Loucy (cell line): Measurements from ENCODE around the gene GPR35.
"Not testable (repeated sequence)": the region's sequence is repeated elsewhere in the genome, so short reads cannot be mapped to it uniquely, and the experiment has no call there.

Experiments used
- H2AFZ ChIP-seq: fragments of 200-600 bp; sonication (generic); 2 replicates; pipeline ENCODE4 v1.6.0; 2016; ENCODE audit warnings: antibody characterized with exemption, mild to moderate bottlenecking, low read length, moderate library complexity
- H3F3A ChIP-seq: fragments of 200-600 bp; 2 replicates; pipeline ENCODE4 v1.6.0; 2016; ENCODE audit warnings: antibody characterized with exemption, low read depth, mild to moderate bottlenecking
- H3K27me3 ChIP-seq: fragments of 200-600 bp; sonication (generic); 2 replicates; pipeline ENCODE4 v1.6.1; 2014; ENCODE audit warnings: low read length, mild to moderate bottlenecking; ENCODE audit not compliant: insufficient read depth, poor library complexity, severe bottlenecking
- H3K36me3 ChIP-seq: fragments of 200-600 bp; sonication (generic); 2 replicates; pipeline ENCODE4 v1.6.1; 2016; ENCODE audit warnings: low read length; ENCODE audit not compliant: insufficient read depth
- H3K4me1 ChIP-seq: fragments of 200-600 bp; sonication (generic); 2 replicates; pipeline ENCODE4 v1.5.1; 2014; ENCODE audit warnings: low read length, mild to moderate bottlenecking; ENCODE audit not compliant: insufficient read depth, poor library complexity, severe bottlenecking
- H3K4me2 ChIP-seq: fragments of 200-600 bp; sonication (generic); 2 replicates; pipeline ENCODE4 v1.6.0; 2014; ENCODE audit warnings: antibody characterized with exemption, low read length, low read depth, mild to moderate bottlenecking; ENCODE audit not compliant: poor library complexity, severe bottlenecking
- H3K4me3 ChIP-seq: fragments of 200-600 bp; sonication (generic); 2 replicates; pipeline ENCODE4 v1.5.1; 2014; ENCODE audit warnings: low read length, mild to moderate bottlenecking, mixed read lengths; ENCODE audit not compliant: poor library complexity, severe bottlenecking
- H3K79me2 ChIP-seq: fragments of 200-600 bp; sonication (generic); 2 replicates; pipeline ENCODE4 v1.6.1; 2014; ENCODE audit warnings: low read length; ENCODE audit not compliant: insufficient read depth
- H3K9ac ChIP-seq: fragments of 200-600 bp; sonication (generic); 2 replicates; pipeline ENCODE4 v1.6.0; 2014; ENCODE audit warnings: mild to moderate bottlenecking, low read depth, low read length, moderate library complexity; ENCODE audit not compliant: poor library complexity, severe bottlenecking
- H3K9me2 ChIP-seq: fragments of 200-600 bp; sonication (generic); replicated peaks from 2 replicates; pipeline ENCODE4 v1.6.1; 2016; ENCODE audit warnings: low read depth, low read length, mixed read lengths
- H3K9me3 ChIP-seq: fragments of 200-600 bp; sonication (generic); 2 replicates; pipeline ENCODE4 v1.6.1; 2014; ENCODE audit warnings: mild to moderate bottlenecking, antibody characterized with exemption, low read length, low read depth; ENCODE audit not compliant: insufficient read depth
- H4K20me1 ChIP-seq: fragments of 200-600 bp; sonication (generic); 2 replicates; pipeline ENCODE4 v1.6.0; 2014; ENCODE audit warnings: antibody characterized with exemption, low read length, mild to moderate bottlenecking; ENCODE audit not compliant: insufficient read depth, poor library complexity, severe bottlenecking
- EZH2phosphoT487 ChIP-seq: fragments of 200-600 bp; IDR thresholded peaks from 2 replicates; pipeline ENCODE4 v1.6.1; 2018; ENCODE audit warnings: antibody characterized with exemption, mild to moderate bottlenecking, moderate library complexity, borderline replicate concordance
- TF ChIP-seq, protein P1 (sequence below): fragments of 200-600 bp; sonication (generic); conservative IDR thresholded peaks from 2 replicates; pipeline ENCODE4 v1.5.1; 2014; ENCODE audit warnings: mild to moderate bottlenecking, antibody characterized with exemption, low read length

Gene GPR35

DNA sequence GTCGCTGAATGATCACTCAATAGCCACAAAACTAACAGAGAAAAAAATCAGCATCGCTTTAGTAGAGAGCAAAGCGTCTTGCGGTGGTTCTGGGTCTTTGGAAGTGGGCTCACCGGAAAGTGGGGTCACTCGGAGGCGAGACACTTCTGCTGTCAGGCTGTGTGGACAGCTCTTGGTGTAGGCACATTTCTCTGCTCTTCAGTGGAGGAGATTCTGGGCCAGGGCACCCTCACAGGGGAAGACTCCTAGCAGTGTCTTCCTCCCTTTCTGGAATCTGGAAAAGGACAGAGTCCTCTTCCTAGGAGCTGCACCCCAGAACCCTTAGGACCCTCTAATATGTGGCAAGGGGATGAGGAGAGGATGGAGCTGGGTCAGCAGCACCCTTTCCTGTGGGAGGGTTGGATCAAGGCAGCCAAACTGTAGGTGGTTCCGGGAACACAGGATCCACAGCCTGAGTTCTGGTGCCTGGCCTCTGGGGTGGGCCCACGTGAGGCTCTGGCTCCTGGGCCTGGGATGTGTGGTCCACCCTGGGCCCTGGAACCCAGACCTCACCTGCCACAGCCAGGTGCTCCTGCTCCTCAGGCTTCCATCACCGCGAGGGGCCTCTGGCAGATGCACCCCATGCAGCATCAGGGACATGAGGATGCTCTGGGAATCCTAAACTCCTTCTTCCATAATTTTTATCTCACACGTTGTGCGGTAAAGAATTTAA lies 25.1 kb downstream of the GPR35 start:
- H3K9ac ChIP-seq, result no peak overlapping the region
- no peak overlapping the region for H3K4me2 ChIP-seq
- no peaks in the 10 kb centered on the region for H4K20me1 ChIP-seq
- H3K4me3 ChIP-seq, result no peak overlapping the region
- H3K36me3 ChIP-seq, result no peaks in the 10 kb centered on the region
- no peaks in the 10 kb centered on the region for H3K9me2 ChIP-seq
- no peak overlapping the region for H2AFZ ChIP-seq
- no peaks in the 10 kb centered on the region for H3K27me3 ChIP-seq
- H3F3A ChIP-seq, result no peaks in the 10 kb centered on the region
- H3K9me3 ChIP-seq, result peaks cover 14% of the 10 kb centered on the region; the same call in 1 of the 2 replicates
- H3K79me2 ChIP-seq, result no peaks in the 10 kb centered on the region
- no peaks in the 10 kb centered on the region for H3K4me1 ChIP-seq
- TF ChIP-seq, protein P1, sequence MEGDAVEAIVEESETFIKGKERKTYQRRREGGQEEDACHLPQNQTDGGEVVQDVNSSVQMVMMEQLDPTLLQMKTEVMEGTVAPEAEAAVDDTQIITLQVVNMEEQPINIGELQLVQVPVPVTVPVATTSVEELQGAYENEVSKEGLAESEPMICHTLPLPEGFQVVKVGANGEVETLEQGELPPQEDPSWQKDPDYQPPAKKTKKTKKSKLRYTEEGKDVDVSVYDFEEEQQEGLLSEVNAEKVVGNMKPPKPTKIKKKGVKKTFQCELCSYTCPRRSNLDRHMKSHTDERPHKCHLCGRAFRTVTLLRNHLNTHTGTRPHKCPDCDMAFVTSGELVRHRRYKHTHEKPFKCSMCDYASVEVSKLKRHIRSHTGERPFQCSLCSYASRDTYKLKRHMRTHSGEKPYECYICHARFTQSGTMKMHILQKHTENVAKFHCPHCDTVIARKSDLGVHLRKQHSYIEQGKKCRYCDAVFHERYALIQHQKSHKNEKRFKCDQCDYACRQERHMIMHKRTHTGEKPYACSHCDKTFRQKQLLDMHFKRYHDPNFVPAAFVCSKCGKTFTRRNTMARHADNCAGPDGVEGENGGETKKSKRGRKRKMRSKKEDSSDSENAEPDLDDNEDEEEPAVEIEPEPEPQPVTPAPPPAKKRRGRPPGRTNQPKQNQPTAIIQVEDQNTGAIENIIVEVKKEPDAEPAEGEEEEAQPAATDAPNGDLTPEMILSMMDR, result no peak
- no peak for TF ChIP-seq EZH2phosphoT487

DNA sequence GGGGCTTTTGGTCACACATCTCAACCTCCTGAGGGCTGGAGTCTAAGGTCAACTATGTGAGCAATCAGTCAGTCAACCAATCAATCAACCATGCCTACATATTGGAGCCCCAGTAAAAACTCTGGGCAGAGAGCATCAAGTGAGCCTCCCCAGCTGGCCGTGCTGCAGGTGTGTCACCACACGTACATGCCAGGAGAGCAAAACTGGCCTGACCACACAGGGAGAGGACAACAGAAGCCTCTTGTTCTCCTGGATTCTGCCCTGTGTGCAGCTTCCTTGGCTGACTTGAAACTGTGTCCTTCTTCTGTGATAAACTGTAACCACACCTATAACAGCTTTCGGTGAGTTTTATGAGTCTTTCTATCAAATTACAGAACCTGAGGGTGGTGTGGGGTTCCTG lies 25.9 kb downstream of the GPR35 start:
- H3K9me3 ChIP-seq, result peaks cover 14% of the 10 kb centered on the region; the same call in 1 of the 2 replicates
- no peaks in the 10 kb centered on the region for H3K36me3 ChIP-seq
- H3K4me2 ChIP-seq, result no peak overlapping the region
- H3F3A ChIP-seq, result no peaks in the 10 kb centered on the region
- H3K27me3 ChIP-seq, result no peaks in the 10 kb centered on the region
- TF ChIP-seq, protein P1, result no peak
- no peak for TF ChIP-seq EZH2phosphoT487
- no peaks in the 10 kb centered on the region for H4K20me1 ChIP-seq
- no peaks in the 10 kb centered on the region for H3K4me1 ChIP-seq
- no peaks in the 10 kb centered on the region for H3K79me2 ChIP-seq
- H2AFZ ChIP-seq, result no peak overlapping the region
- H3K9me2 ChIP-seq, result no peaks in the 10 kb centered on the region
- no peak overlapping the region for H3K9ac ChIP-seq
- H3K4me3 ChIP-seq, result no peak overlapping the region

DNA sequence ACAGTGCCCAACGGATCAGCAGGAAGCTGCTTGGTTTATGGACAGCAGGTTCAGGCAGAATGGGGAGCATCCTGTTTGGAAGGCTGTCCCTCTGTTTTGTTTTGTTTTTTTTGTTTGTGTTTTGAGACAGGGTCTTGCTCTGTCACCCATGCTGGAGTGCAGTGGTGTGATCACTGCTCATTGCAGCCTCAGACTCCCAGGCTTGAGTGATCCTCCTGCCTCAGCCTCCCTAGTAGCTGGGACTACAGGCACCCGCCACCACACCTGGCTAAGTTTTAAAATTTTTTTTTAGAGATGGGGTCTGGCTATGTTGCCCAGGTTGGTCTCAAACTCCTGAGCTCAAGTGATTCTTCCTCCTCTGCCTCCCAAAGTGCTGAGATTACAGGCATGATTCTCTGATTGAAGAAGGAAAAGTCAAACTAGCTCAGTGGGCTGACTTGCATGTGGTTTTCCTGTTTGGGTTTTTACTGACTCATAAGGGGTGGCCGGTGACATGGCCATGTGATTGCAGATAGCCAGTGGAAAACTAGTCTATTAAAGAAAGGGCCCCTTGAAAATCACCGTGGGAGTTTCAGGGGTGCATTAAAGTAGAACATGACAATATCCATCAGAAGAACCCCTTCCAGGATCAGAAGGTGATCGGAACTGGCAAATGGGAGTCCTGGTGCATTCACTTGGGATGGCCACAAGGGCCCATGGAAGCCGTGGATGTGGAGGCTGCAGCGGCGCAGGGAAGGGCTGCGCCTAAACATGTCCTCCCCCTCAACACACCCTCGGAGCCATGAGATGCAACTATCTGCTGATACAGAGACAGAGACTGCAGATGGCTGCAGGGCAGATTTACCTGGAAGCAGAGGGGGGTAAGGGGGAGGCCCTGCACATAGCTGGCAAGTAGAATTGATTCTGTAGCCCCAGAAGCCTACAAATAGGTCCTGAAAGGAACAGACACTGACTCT lies 30.9 kb downstream of the GPR35 start:
- Histone ChIP-seq H4K20me1 (no peaks in the 10 kb centered on the region), H2AFZ (no peak overlapping the region), H3F3A (no peaks in the 10 kb centered on the region), H3K36me3 (no peaks in the 10 kb centered on the region), H3K27me3 (no peaks in the 10 kb centered on the region), H3K4me3 (no peak overlapping the region), H3K4me1 (no peaks in the 10 kb centered on the region), H3K9ac (no peak overlapping the region), H3K9me3 (peaks cover 6% of the 10 kb centered on the region; the same call in 1 of the 2 replicates), H3K4me2 (no peak overlapping the region), H3K9me2 (no peaks in the 10 kb centered on the region), H3K79me2 (no peaks in the 10 kb centered on the region)
- TF ChIP-seq, protein P1, result no peak
- no peak for TF ChIP-seq EZH2phosphoT487

DNA sequence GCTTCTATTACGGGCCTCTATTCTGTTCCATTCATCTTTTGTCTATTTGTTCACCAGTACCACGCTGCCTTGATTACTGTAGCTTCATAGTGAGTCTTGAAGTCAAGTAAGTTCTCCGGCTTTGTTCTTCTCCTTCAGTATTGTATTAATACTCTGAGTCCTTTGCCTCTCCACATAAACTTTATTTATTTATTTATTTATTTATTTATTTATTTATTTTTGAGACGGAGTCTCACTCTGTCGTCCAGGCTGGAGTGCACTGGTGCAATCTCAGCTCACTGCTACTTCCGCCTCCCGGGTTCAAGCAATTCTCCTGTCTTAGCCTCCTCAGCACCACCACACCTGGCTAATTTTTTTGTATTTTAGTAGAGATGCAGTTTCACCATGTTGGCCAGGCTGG lies 34.6 kb downstream of the GPR35 start:
- not testable (repeated sequence) for H3K9me2 ChIP-seq, H4K20me1 ChIP-seq, H3K4me1 ChIP-seq, H2AFZ ChIP-seq, H3K36me3 ChIP-seq, H3K4me3 ChIP-seq, H3K9me3 ChIP-seq, H3F3A ChIP-seq, H3K4me2 ChIP-seq, H3K79me2 ChIP-seq, H3K9ac ChIP-seq, H3K27me3 ChIP-seq
